Bronchial epithelial cell (primary cell): ENCODE data around the gene TEX35. TPM values are rescaled to one million over a fixed set of nuclear protein-coding genes. Genes with fewer than 3 reads are reported as not detected.

Experiments used
- DNase-seq: peaks from one replicate; pipeline ENCODE4 v3.0.0-alpha.2; 2010; ENCODE audit warnings: low read depth
- FAIRE-seq: peaks from 2 replicates; lab custom pipeline; 2011; peaks lifted over from hg19 to GRCh38; lab: Jason Lieb, UNC
- H3K27me3 ChIP-seq: 2 replicates; pipeline ENCODE4 v1.5.1; 2011; ENCODE audit warnings: low read length; ENCODE audit not compliant: control insufficient read depth, insufficient read depth
- H3K36me3 ChIP-seq: 2 replicates; pipeline ENCODE4 v1.5.1; 2011; ENCODE audit warnings: low read length; ENCODE audit not compliant: control insufficient read depth, insufficient read depth
- H3K4me3 ChIP-seq: 2 replicates; pipeline ENCODE4 v1.5.1; 2011; ENCODE audit warnings: mild to moderate bottlenecking, low read depth, low read length, control low read depth
- total RNA-seq: library from RNA; depleted of rRNA; stranded (reverse); fragments of >200 nt; gene quantifications from 2 replicates; pipeline ENCODE4 v1.2.1, GENCODE V29; 2014
- TF ChIP-seq, protein P1 (sequence below): IDR thresholded peaks from 2 replicates; pipeline ENCODE4 v1.5.1; 2011; ENCODE audit warnings: mild to moderate bottlenecking, moderate library complexity, low read length, control low read depth, inconsistent platforms; ENCODE audit not compliant: insufficient read depth, severe bottlenecking

The TEX35 gene
- total RNA-seq, 1 donor from 2014 or later, result not detected

DNA sequence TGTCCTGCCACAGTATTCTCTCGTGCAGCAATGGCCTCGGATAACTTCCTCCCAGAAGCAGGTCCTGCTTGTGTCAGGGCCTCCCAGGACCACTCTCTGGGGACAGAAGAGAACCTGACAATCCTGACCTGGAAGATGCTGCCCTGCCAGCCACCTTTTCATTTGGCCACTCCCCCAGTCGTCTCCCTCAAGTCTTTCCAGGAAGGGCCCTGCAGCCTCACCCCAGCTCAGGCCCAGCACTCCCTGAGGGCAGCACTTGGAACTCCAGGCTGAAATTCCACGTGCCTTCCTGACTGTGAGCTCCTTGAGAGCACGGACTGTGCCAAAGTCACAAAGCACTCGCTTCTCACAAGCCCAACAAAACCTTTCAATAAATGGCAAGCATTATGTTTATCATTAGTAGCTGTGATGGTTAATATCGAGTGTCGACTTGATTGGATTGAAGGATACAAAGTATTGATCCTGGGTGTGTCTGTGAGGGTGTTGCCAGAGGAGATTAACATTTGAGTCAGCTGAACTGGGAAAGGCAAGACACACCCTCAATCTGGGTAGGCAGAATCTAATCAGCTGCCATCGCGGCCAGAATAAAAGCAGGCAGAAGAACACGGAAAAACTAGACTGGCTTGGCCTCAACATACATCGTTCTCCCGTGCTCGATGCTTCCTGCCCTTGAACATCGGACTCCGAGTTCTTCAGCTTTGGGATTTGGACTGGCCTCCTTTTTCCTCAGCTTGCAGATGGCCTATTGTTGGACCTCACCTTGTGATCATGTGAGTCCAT, 13.8 kb upstream of the TEX35 start:
- Histone ChIP-seq H3K27me3 (peaks cover 1% of the 10 kb centered on the region), H3K4me3 (no peak overlapping the region), H3K36me3 (no peaks in the 10 kb centered on the region)
- FAIRE-seq, result no peak
- TF ChIP-seq, protein P1, sequence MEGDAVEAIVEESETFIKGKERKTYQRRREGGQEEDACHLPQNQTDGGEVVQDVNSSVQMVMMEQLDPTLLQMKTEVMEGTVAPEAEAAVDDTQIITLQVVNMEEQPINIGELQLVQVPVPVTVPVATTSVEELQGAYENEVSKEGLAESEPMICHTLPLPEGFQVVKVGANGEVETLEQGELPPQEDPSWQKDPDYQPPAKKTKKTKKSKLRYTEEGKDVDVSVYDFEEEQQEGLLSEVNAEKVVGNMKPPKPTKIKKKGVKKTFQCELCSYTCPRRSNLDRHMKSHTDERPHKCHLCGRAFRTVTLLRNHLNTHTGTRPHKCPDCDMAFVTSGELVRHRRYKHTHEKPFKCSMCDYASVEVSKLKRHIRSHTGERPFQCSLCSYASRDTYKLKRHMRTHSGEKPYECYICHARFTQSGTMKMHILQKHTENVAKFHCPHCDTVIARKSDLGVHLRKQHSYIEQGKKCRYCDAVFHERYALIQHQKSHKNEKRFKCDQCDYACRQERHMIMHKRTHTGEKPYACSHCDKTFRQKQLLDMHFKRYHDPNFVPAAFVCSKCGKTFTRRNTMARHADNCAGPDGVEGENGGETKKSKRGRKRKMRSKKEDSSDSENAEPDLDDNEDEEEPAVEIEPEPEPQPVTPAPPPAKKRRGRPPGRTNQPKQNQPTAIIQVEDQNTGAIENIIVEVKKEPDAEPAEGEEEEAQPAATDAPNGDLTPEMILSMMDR, result no peak
- DNase-seq, result no peak

DNA sequence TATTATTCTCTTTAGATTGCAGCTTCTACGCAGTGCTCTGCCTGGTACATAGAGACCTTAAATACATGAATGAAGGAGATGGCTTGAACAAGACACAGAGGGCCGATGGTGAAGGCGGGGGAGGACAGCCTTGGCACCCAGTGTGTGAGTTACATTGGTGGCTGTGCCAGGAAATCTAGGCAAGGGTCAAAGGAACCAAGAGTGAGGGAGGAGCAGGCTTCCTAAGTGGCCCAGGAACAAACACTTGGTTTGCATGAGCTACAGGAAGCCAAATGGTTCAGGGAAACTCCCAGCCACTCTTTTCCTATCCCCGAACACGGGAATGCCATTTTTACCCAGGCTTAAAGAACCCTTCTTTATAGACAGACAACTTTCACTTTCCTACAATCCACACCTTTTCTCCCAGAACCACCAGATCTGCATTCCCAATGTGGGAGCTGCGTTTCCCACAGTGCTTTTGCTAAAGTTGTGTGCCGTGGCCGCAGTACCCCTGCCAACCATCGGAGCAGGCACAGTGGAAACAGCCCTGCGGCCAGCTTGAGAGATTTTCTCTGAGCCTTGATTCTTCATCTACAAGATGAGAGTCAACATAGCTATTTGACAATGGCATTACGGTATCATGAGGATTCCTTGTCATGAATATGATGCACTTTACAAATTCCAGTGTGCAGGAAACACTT, 12.7 kb upstream of the TEX35 start:
- FAIRE-seq (no peak), DNase-seq (no peak)
- TF ChIP-seq, protein P1, result peak; percentile 12
- Histone ChIP-seq H3K4me3 (no peak overlapping the region), H3K27me3 (peaks cover 1% of the 10 kb centered on the region), H3K36me3 (no peaks in the 10 kb centered on the region)

DNA sequence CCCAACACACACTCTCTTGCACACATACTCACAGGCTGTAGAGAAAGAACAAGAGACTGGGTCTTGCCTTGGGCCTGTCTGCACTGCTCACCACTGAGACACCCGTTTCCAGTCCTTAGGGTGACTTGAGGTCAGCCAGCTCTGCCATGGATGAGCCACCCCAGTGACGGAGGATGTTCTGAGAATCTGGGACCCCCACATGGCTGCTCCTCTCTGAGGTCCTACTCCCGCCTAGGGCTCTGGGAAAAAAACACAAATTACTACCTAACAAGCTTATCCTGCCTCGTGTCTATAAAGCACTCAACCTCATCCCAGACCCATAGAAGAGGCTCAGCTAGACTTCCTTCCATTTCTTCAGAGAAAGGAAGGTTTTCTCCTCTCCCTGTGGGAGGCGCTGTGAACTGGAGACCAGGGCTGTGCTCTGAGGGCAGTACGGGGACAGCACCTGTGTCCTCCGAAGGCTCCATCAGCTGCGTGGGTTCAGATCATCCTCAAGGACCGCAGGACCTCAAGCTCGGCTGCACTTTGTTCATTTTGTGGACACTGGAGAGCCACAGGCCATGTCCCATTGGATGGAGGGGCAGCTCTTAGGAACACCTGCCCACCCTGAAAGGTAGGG, 11.9 kb upstream of the TEX35 start:
- no peak overlapping the region for H3K4me3 ChIP-seq
- TF ChIP-seq, protein P1, result no peak
- peaks cover 1% of the 10 kb centered on the region for H3K27me3 ChIP-seq
- no peaks in the 10 kb centered on the region for H3K36me3 ChIP-seq
- FAIRE-seq (no peak), DNase-seq (no peak)

DNA sequence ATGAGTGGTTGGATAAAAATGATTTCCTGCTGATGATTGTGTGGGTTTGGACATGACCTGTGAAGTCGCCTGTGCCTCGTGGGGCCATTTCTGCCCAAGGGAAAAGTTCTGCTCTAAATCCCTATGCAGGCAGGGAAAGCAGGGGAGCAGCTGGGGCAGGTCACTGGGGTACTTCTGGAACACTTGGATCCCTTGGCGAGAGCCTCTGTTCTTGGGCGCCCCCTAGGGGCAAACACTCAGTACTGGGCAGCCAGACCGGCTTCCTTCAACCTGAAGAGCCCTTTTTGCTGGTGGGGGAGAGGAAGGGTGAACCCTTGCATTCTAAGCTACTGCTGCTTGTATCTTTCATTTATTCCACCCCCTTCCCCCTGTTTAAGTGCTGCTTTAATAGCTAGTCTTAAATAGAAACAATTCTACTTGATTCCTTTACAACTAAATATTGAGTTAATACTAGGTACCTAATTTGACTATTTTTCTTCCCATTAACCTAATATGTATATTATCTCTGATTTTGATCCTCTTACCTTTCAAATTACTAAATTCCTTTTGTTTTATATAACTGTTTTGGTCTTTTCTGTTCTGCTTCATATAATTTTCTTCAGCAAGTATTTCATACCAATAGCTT, 11.1 kb upstream of the TEX35 start:
- Histone ChIP-seq H3K4me3 (no peak overlapping the region), H3K36me3 (no peaks in the 10 kb centered on the region), H3K27me3 (peaks cover 1% of the 10 kb centered on the region)
- DNase-seq, result peak; percentile 63
- TF ChIP-seq, protein P1, result peak; percentile 99
- FAIRE-seq, result no peak

DNA sequence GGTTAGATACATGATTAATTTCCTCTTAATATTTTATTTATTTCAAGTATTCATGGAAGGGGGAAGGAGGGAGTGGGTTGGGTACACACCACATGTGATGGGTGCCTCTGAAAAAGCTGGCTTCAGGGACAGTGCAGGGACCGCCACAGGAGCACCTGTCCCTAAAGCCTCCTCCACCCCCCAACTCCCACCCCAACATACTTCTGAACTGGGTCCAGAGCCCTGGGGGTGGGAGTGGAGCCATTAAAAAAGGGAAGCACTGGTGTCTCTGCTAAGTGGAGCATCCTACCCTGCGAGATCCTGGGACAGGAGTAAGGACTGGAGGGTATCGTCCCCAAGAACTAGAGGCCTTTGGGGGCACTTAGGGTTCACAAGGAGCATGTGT, 10.6 kb upstream of the TEX35 start:
- DNase-seq (no peak), FAIRE-seq (no peak)
- Histone ChIP-seq H3K36me3 (no peaks in the 10 kb centered on the region), H3K4me3 (no peak overlapping the region), H3K27me3 (peaks cover 1% of the 10 kb centered on the region)
- TF ChIP-seq, protein P1, result no peak
